Stomach (tissue), 9 donors: ENCODE measurements around the gene ZDHHC5. TPM values are rescaled to one million over a fixed set of nuclear protein-coding genes. Genes with fewer than 3 reads are reported as not detected.

Experiments
- DNase-seq, 2 donors: peaks; one replicate each; pipeline versions ENCODE4 v3.0.0 to v3.0.0-alpha.2; 2013 to 2019
- H3K27ac ChIP-seq, 5 donors: fragments of 200-600 bp in 4 of 5; sonication (generic) in 4 of 5; one replicate each; pipeline ENCODE4 v1.5.1; 2013 to 2019; ENCODE audit warnings: mild to moderate bottlenecking in 1 of 5, moderate library complexity in 1 of 5
- H3K27me3 ChIP-seq, 3 donors: fragments of 200-600 bp; sonication (generic); one replicate each; pipeline ENCODE4 v1.5.1; 2017 to 2019; ENCODE audit warnings: mixed run types in 1 of 3
- H3K36me3 ChIP-seq, 4 donors: fragments of 200-600 bp; sonication (generic); 1 replicate in 3 of 4; 2 replicates in 1 of 4; pipeline ENCODE4 v1.5.1; 2016 to 2019
- H3K4me1 ChIP-seq, 4 donors: fragments of 200-600 bp; sonication (generic); one replicate each; pipeline ENCODE4 v1.5.1; 2016 to 2019
- H3K4me3 ChIP-seq, 4 donors: fragments of 200-600 bp; sonication (generic) in 3 of 4; one replicate each; pipeline ENCODE4 v1.5.1; 2016 to 2019; ENCODE audit warnings: mild to moderate bottlenecking in 1 of 4
- H3K9me3 ChIP-seq, 4 donors: fragments of 200-600 bp; sonication (generic); one replicate each; pipeline ENCODE4 v1.5.1; 2016 to 2019
- CTCF ChIP-seq, 7 experiments: fragments of 450-650 bp in 4 of 7; fragments of 200-600 bp in 3 of 7; sonication (generic) in 3 of 7; IDR thresholded peaks; one replicate each; pipeline ENCODE4 v1.5.1; 2016 to 2019; ENCODE audit warnings: antibody characterized with exemption in 7 of 7, control low read depth in 2 of 7, mild to moderate bottlenecking in 1 of 7
- EP300 ChIP-seq: sonication (generic); formaldehyde crosslinking; IDR thresholded peaks from one replicate; pipeline ENCODE4 v1.6.1; 2017; ENCODE audit warnings: antibody characterized with exemption
- POLR2A ChIP-seq, 4 donors: fragments of 450-650 bp; IDR thresholded peaks; one replicate each; pipeline ENCODE4 v1.6.1; 2016; ENCODE audit warnings: antibody characterized with exemption in 4 of 4, control low read depth in 2 of 4, mild to moderate bottlenecking in 1 of 4, moderate library complexity in 1 of 4
- POLR2AphosphoS5 ChIP-seq, 3 donors: sonication (generic); formaldehyde crosslinking; IDR thresholded peaks; one replicate each; pipeline ENCODE4 v1.6.1; 2016; ENCODE audit warnings: antibody characterized with exemption in 3 of 3
- WGBS, 5 donors: extraction: QIAGEN DNeasy Blood & Tissue Kit in 3 of 5; methylation state at CpG; one replicate each; pipeline versions ENCODE4 v1.1.5 to v1.1.7; 2013 to 2018; 5-methylcytosine and 5-hydroxymethylcytosine counted together
- intact Hi-C: fragments of 100-400 bp; cut with DNase I; formaldehyde crosslinking; loops from one replicate; pipeline ENCODE4 v1.15.1; 2023; ENCODE audit warnings: low total_unique reads
- polyA plus RNA-seq, 3 donors: library from polyadenylated mRNA; stranded (reverse); fragments of 200-250 nt; gene quantifications; one replicate each; pipeline ENCODE4 v1.2.3, GENCODE V29; 2013
- total RNA-seq, 5 donors: library from RNA; depleted of rRNA; stranded (reverse); fragments of >200 nt; gene quantifications; one replicate each; pipeline versions ENCODE4 v1.1.0 to v1.2.3, GENCODE V29; 2014 to 2016
- donor health status: healthy with polysubstance abuse.
- donor health status: Bipolar disorder and iron deficiency.
- donor health status: healthy.

ZDHHC5 gene
- total and polyA plus RNA-seq, 8 donors: 11.2 to 72.8 (median 28.7) TPM

- Histone ChIP-seq H3K36me3 (peaks cover 27 to 42% (median 39%) of the 10 kb centered on the region in 4 donors), H3K4me1 (peaks cover 11 to 41% (median 29%) of the 10 kb centered on the region in 4 donors), H3K27me3 (peaks cover 0 to 11% (median 0%) of the 10 kb centered on the region in 3 donors), H3K9me3 (no peaks in the 10 kb centered on the region), H3K4me3 (peak overlapping the region; percentile 61 to 91 (median 66)), H3K27ac (peak overlapping the region; percentile 29 to 93 (median 88))
- intact Hi-C loops: no loop called here
- 0 to 1% (median 0%) methylated on average over 8 of the region's 8 CpGs for WGBS, 5 donors
- no peak for TF ChIP-seq EP300
- no peak for TF ChIP-seq POLR2AphosphoS5 (IDR thresholded peaks at IDR 0.05)
- no peak for TF ChIP-seq CTCF (IDR thresholded peaks at IDR 0.05)
- TF ChIP-seq POLR2A (IDR thresholded peaks at IDR 0.05): no peak
- DNase-seq: no peak
These were observed 9.9 kb upstream of the ZDHHC5 start for GRCh38 chr11:57658023-57658361.

- no peak for DNase-seq
- Histone ChIP-seq H3K27me3 (no peaks in the 10 kb centered on the region), H3K4me1 (peaks cover 11 to 41% (median 30%) of the 10 kb centered on the region in 4 donors), H3K9me3 (no peaks in the 10 kb centered on the region), H3K27ac (no peak overlapping the region), H3K4me3 (no peak overlapping the region), H3K36me3 (peaks cover 27 to 43% (median 42%) of the 10 kb centered on the region in 4 donors)
- no peak for TF ChIP-seq POLR2A (IDR thresholded peaks at IDR 0.05)
- TF ChIP-seq CTCF (IDR thresholded peaks at IDR 0.05): no peak
- TF ChIP-seq POLR2AphosphoS5 (IDR thresholded peaks at IDR 0.05): no peak
- TF ChIP-seq EP300: no peak
- intact Hi-C loops: no loop called here
- 90 to 98% (median 96%) methylated on average over 12 to 14 of the region's 14 CpGs for WGBS, 5 donors
These were observed 8.2 kb upstream of the ZDHHC5 start for GRCh38 chr11:57659669-57660068.

GRCh38 chr11:57662893-57663292, 5.0 kb upstream of the ZDHHC5 start:
- TF ChIP-seq POLR2A (IDR thresholded peaks at IDR 0.05): no peak
- TF ChIP-seq POLR2AphosphoS5 (IDR thresholded peaks at IDR 0.05): no peak
- TF ChIP-seq CTCF (IDR thresholded peaks at IDR 0.05): no peak
- TF ChIP-seq EP300: no peak
- H3K4me3 ChIP-seq: no peak overlapping the region
- no peak for DNase-seq
- no peaks in the 10 kb centered on the region for H3K9me3 ChIP-seq
- peaks cover 7 to 42% (median 33%) of the 10 kb centered on the region in 4 donors for H3K4me1 ChIP-seq
- WGBS, 5 donors: 61 to 71% (median 69%) methylated on average over 4 of the region's 4 CpGs
- intact Hi-C loops: no loop called here
- peaks cover 27 to 43% (median 42%) of the 10 kb centered on the region in 4 donors for H3K36me3 ChIP-seq
- H3K27me3 ChIP-seq: no peaks in the 10 kb centered on the region
- H3K27ac ChIP-seq: no peak overlapping the region

- Histone ChIP-seq H3K9me3 (no peaks in the 10 kb centered on the region), H3K4me3 (no peak overlapping the region), H3K36me3 (peaks cover 27 to 42% (median 41%) of the 10 kb centered on the region in 4 donors), H3K27ac (no peak overlapping the region), H3K4me1 (peaks cover 3 to 33% (median 26%) of the 10 kb centered on the region in 4 donors), H3K27me3 (no peaks in the 10 kb centered on the region)
- no peak for TF ChIP-seq EP300
- TF ChIP-seq POLR2A (IDR thresholded peaks at IDR 0.05): no peak
- TF ChIP-seq POLR2AphosphoS5 (IDR thresholded peaks at IDR 0.05): no peak
- TF ChIP-seq CTCF (IDR thresholded peaks at IDR 0.05): no peak
- intact Hi-C loops: no loop called here
- no peak for DNase-seq
- 78 to 86% (median 81%) methylated on average over 9 of the region's 9 CpGs for WGBS, 5 donors
These were observed 3.9 kb upstream of the ZDHHC5 start for GRCh38 chr11:57663975-57664374.
